Caki2 (cell line): ENCODE data around the gene RASSF4. TPM values are rescaled to one million over a fixed set of nuclear protein-coding genes. Genes with fewer than 3 reads are reported as not detected.

Experiments used
- DNase-seq: peaks from one replicate; pipeline ENCODE4 v3.0.0-alpha.2; 2015; ENCODE audit warnings: low read depth
- in situ Hi-C: cut with HindIII; loops from 2 replicates; pipeline ENCODE4 v1.10.0; 2016; ENCODE audit warnings: low sequenced_read_pairs, low pct_unique_long_range_greater_than_20kb, mixed read lengths
- total RNA-seq: library from RNA; depleted of rRNA; stranded (reverse); fragments of >200 nt; shearing (Covaris generic); gene quantifications from 2 replicates; pipeline ENCODE4 v1.2.3, GENCODE V29; 2014; ENCODE audit warnings: low replicate concordance

The RASSF4 gene
- total RNA-seq, 1 experiment from 2014 or later = 2.9 TPM

GRCh38 chr10:44979281-44980191 is 19.9 kb downstream of the RASSF4 start:
- no peak for DNase-seq
- in situ Hi-C loops = no loop called here

GRCh38 chr10:44980309-44981171 is 20.9 kb downstream of the RASSF4 start:
- DNase-seq = no peak
- in situ Hi-C loops = no loop called here

GRCh38 chr10:44981172-44982113 is 21.8 kb downstream of the RASSF4 start:
- in situ Hi-C loops = no loop called here
- peak; percentile 68 for DNase-seq

GRCh38 chr10:44982114-44982460 is 22.5 kb downstream of the RASSF4 start:
- in situ Hi-C loops = no loop called here
- DNase-seq = no peak

GRCh38 chr10:44982496-44982895 is 22.9 kb downstream of the RASSF4 start:
- DNase-seq = no peak
- in situ Hi-C loops = no loop called here

- DNase-seq = no peak
- in situ Hi-C loops = no loop called here
Observed at GRCh38 chr10:44983066-44983894, 23.7 kb downstream of the RASSF4 start.

GRCh38 chr10:44983895-44984278 is 24.3 kb downstream of the RASSF4 start:
- in situ Hi-C loops = no loop called here
- DNase-seq = no peak

- no peak for DNase-seq
- in situ Hi-C loops = no loop called here
Observed at GRCh38 chr10:44984671-44985101, 25.1 kb downstream of the RASSF4 start.

GRCh38 chr10:44985175-44985681 is 25.6 kb downstream of the RASSF4 start:
- no peak for DNase-seq
- in situ Hi-C loops = no loop called here

- in situ Hi-C loops = no loop called here
- no peak for DNase-seq
Observed at GRCh38 chr10:44986179-44986578, 26.6 kb downstream of the RASSF4 start.

GRCh38 chr10:44986670-44987069 is 27.1 kb downstream of the RASSF4 start:
- DNase-seq = no peak

GRCh38 chr10:44988957-44989585 is 29.5 kb downstream of the RASSF4 start:
- DNase-seq = no peak
- in situ Hi-C loops = no loop called here

More at GRCh38 chr10:44986670-44987069, 27.1 kb downstream of the RASSF4 start:
- in situ Hi-C loops = no loop called here

- no peak for DNase-seq
- in situ Hi-C loops = no loop called here
Observed at GRCh38 chr10:44989597-44990301, 30.1 kb downstream of the RASSF4 start.

GRCh38 chr10:44990302-44990655 is 30.7 kb downstream of the RASSF4 start:
- DNase-seq = no peak
- in situ Hi-C loops = no loop called here

- DNase-seq = no peak
- in situ Hi-C loops = no loop called here
Observed at GRCh38 chr10:44990965-44991364, 31.4 kb downstream of the RASSF4 start.

GRCh38 chr10:44991571-44991970 is 32.0 kb downstream of the RASSF4 start:
- DNase-seq = no peak
- in situ Hi-C loops = no loop called here
